ENCODE data around the gene FASTK.
A peak's percentile ranks its signal among the peaks of the same experiment; 100 is the strongest.
"Not testable (repeated sequence)": the region's sequence is repeated elsewhere in the genome, so short reads cannot be mapped to it uniquely, and the experiment has no call there.

FASTK gene

GRCh38 chr7:151051108-151051507 lies 29.5 kb downstream of the FASTK start:
- Histone ChIP-seq H3K4me1 (peaks cover 33 to 50% (median 40%) of the 10 kb centered on the region in 10 experiments), H3K9ac (peak overlapping the region in 3 of 11 experiments; percentile 40 to 66 (median 52); a peak in 6 of 22 replicates), H3K4me2 (peak overlapping the region; percentile 69 to 91 (median 84)), H3K27me3 (peaks cover 5 to 12% (median 8%) of the 10 kb centered on the region in 11 experiments; a peak in 13 of 22 replicates), H3K9me3 (replicated peaks in 1 of 11) (no peaks in the 10 kb centered on the region), H3K27ac (peak overlapping the region in 3 of 11 experiments; percentile 36 to 53 (median 36); a peak in 4 of 22 replicates), H3K36me3 (peaks cover 0 to 8% (median 0%) of the 10 kb centered on the region in 11 experiments; a peak in 3 of 22 replicates), H3K4me3 (peak overlapping the region in 4 of 10 experiments; percentile 17 to 36 (median 23); a peak in 5 of 20 replicates), H4K20me1 (peaks cover 0 to 58% (median 0%) of the 10 kb centered on the region in 11 experiments; a peak in 6 of 22 replicates)
- TF ChIP-seq Cebpa-rat (IDR thresholded peaks at IDR 0.05), result peak in 3 of 11 experiments; percentile 23 to 66 (median 62); a peak in 2 of 22 replicates

- no peak overlapping the region for H3K27ac ChIP-seq
- TF ChIP-seq Cebpa-rat (IDR thresholded peaks at IDR 0.05), result no peak
- peak overlapping the region in 1 of 11 experiments; percentile 18; a peak in 1 of 22 replicates for H3K9ac ChIP-seq
- peaks cover 0 to 62% (median 0%) of the 10 kb centered on the region in 11 experiments; a peak in 6 of 22 replicates for H4K20me1 ChIP-seq
- no peak overlapping the region for H3K4me2 ChIP-seq
- H3K4me1 ChIP-seq, result peaks cover 33 to 50% (median 38%) of the 10 kb centered on the region in 10 experiments
- H3K9me3 ChIP-seq (replicated peaks in 1 of 11), result no peaks in the 10 kb centered on the region
- H3K36me3 ChIP-seq, result peaks cover 0 to 18% (median 0%) of the 10 kb centered on the region in 11 experiments; a peak in 3 of 22 replicates
- peaks cover 5 to 12% (median 8%) of the 10 kb centered on the region in 11 experiments; a peak in 13 of 22 replicates for H3K27me3 ChIP-seq
- H3K4me3 ChIP-seq, result no peak overlapping the region
These were observed 31.6 kb downstream of the FASTK start for GRCh38 chr7:151048911-151049463.

- TF ChIP-seq Cebpa-rat (IDR thresholded peaks at IDR 0.05), result no peak
- Histone ChIP-seq H3K36me3 (peaks cover 0 to 10% (median 0%) of the 10 kb centered on the region in 11 experiments; a peak in 4 of 22 replicates), H3K27ac (no peak within 1 kb of the TSS), H3K4me1 (peaks cover 25 to 44% (median 30%) of the 10 kb centered on the region in 10 experiments), H3K4me2 (no peak within 1 kb of the TSS), H3K9me3 (replicated peaks in 1 of 11) (no peaks in the 10 kb centered on the region), H3K9ac (peak within 1 kb of the TSS in 1 of 11 experiments; percentile 18; a peak in 1 of 22 replicates), H3K4me3 (no peak within 1 kb of the TSS), H4K20me1 (peaks cover 0 to 62% (median 0%) of the 10 kb centered on the region in 11 experiments; a peak in 6 of 22 replicates), H3K27me3 (peaks cover 5 to 12% (median 8%) of the 10 kb centered on the region in 11 experiments; a peak in 13 of 22 replicates)
These were observed 32.4 kb downstream of the FASTK start, which contains the start of gene ASIC3 for GRCh38 chr7:151047976-151048815. ASIC3 (plus strand) TSS chr7:151048531; CDS start chr7:151048886, 355 bp downstream.

GRCh38 chr7:151046603-151047573 lies 33.7 kb downstream of the FASTK start:
- Histone ChIP-seq H3K36me3 (peaks cover 0 to 10% (median 0%) of the 10 kb centered on the region in 11 experiments; a peak in 4 of 22 replicates), H3K27ac (no peak overlapping the region), H4K20me1 (peaks cover 0 to 54% (median 0%) of the 10 kb centered on the region in 11 experiments; a peak in 6 of 22 replicates), H3K27me3 (peaks cover 5 to 12% (median 8%) of the 10 kb centered on the region in 11 experiments; a peak in 13 of 22 replicates), H3K4me1 (peaks cover 12 to 31% (median 17%) of the 10 kb centered on the region in 10 experiments; a peak in 19 of 20 replicates), H3K9ac (peak overlapping the region in 3 of 11 experiments; percentile 7 to 8 (median 8); a peak in 1 of 22 replicates), H3K9me3 (replicated peaks in 1 of 11) (no peaks in the 10 kb centered on the region), H3K4me3 (no peak overlapping the region), H3K4me2 (no peak overlapping the region)
- TF ChIP-seq Cebpa-rat (IDR thresholded peaks at IDR 0.05), result no peak

GRCh38 chr7:151045967-151046366 lies 34.6 kb downstream of the FASTK start:
- H3K4me3 ChIP-seq, result no peak overlapping the region
- H3K36me3 ChIP-seq, result peaks cover 0 to 10% (median 0%) of the 10 kb centered on the region in 11 experiments; a peak in 4 of 22 replicates
- H3K27me3 ChIP-seq, result peaks cover 2 to 11% (median 7%) of the 10 kb centered on the region in 11 experiments; a peak in 12 of 22 replicates
- H3K4me2 ChIP-seq, result no peak overlapping the region
- no peaks in the 10 kb centered on the region for H3K9me3 ChIP-seq (replicated peaks in 1 of 11)
- H3K27ac ChIP-seq, result no peak overlapping the region
- peak overlapping the region in 1 of 11 experiments; percentile 8; a peak in 1 of 22 replicates for H3K9ac ChIP-seq
- peaks cover 4 to 22% (median 8%) of the 10 kb centered on the region in 10 experiments; a peak in 15 of 20 replicates for H3K4me1 ChIP-seq
- H4K20me1 ChIP-seq, result peaks cover 0 to 53% (median 0%) of the 10 kb centered on the region in 11 experiments; a peak in 6 of 22 replicates
- no peak for TF ChIP-seq Cebpa-rat (IDR thresholded peaks at IDR 0.05)

- peaks cover 0 to 10% (median 0%) of the 10 kb centered on the region in 11 experiments; a peak in 4 of 22 replicates for H3K36me3 ChIP-seq
- peaks cover 0 to 4% (median under 1%) of the 10 kb centered on the region in 11 experiments; a peak in 8 of 22 replicates for H3K27me3 ChIP-seq
- no peaks in the 10 kb centered on the region for H3K9me3 ChIP-seq (replicated peaks in 1 of 11)
- no peak overlapping the region for H3K27ac ChIP-seq
- peaks cover 1 to 21% (median 7%) of the 10 kb centered on the region in 10 experiments for H3K4me1 ChIP-seq
- no peak overlapping the region for H3K9ac ChIP-seq
- peaks cover 0 to 53% (median 0%) of the 10 kb centered on the region in 11 experiments; a peak in 7 of 22 replicates for H4K20me1 ChIP-seq
- no peak overlapping the region for H3K4me3 ChIP-seq
- no peak overlapping the region for H3K4me2 ChIP-seq
- no peak for TF ChIP-seq Cebpa-rat (IDR thresholded peaks at IDR 0.05)
These were observed 35.3 kb downstream of the FASTK start for GRCh38 chr7:151045262-151045661.

- peaks cover 0 to 10% (median 0%) of the 10 kb centered on the region in 11 experiments; a peak in 4 of 22 replicates for H3K36me3 ChIP-seq
- TF ChIP-seq Cebpa-rat (IDR thresholded peaks at IDR 0.05), result no peak
- no peak overlapping the region for H3K4me3 ChIP-seq
- no peak overlapping the region for H3K9ac ChIP-seq
- H3K4me1 ChIP-seq, result peaks cover 14 to 24% (median 18%) of the 10 kb centered on the region in 10 experiments
- H3K27me3 ChIP-seq, result no peaks in the 10 kb centered on the region
- no peaks in the 10 kb centered on the region for H3K9me3 ChIP-seq (replicated peaks in 1 of 11)
- no peak overlapping the region for H3K27ac ChIP-seq
- H3K4me2 ChIP-seq, result no peak overlapping the region
- peaks cover 3 to 51% (median 9%) of the 10 kb centered on the region in 11 experiments; a peak in 14 of 22 replicates for H4K20me1 ChIP-seq
These were observed 36.6 kb downstream of the FASTK start for GRCh38 chr7:151043959-151044358.

GRCh38 chr7:151043449-151043848 lies 37.2 kb downstream of the FASTK start:
- not testable (repeated sequence) for H3K9ac ChIP-seq; H3K27me3 ChIP-seq; H3K4me3 ChIP-seq; H3K27ac ChIP-seq; H3K9me3 ChIP-seq (replicated peaks in 1 of 11); H3K4me2 ChIP-seq
- Histone ChIP-seq H4K20me1 (peaks cover 4 to 53% (median 12%) of the 10 kb centered on the region in 11 experiments; a peak in 14 of 22 replicates), H3K4me1 (peaks cover 19 to 29% (median 23%) of the 10 kb centered on the region in 10 experiments), H3K36me3 (peaks cover 0 to 10% (median 0%) of the 10 kb centered on the region in 11 experiments; a peak in 4 of 22 replicates)

Data from BLaER1 treated with 17β-estradiol and CSF1 and Interleukin-3, amounts not matched to agents 10 nM and 100 nM (cell line).